IMR-90 (cell line): ENCODE measurements around the gene HACD2. TPM values are rescaled to one million over a fixed set of nuclear protein-coding genes. Genes with fewer than 3 reads are reported as not detected.

Source experiments
- ATAC-seq: fragments of 200-7000 bp; cut with Tn5 transposase; 2 replicates; pipeline ENCODE4 v1.9.1; 2020; ENCODE audit warnings: low read depth, mild to moderate bottlenecking, moderate library complexity
- BruUV-seq: library from RNA; stranded (reverse); fragments of 400-500 nt; replicated peaks from 2 replicates; lab custom pipeline; 2021; lab: Mats Ljungman, UMichigan
- CTCF ChIA-PET: fragments of 300-600 bp; formaldehyde crosslinking; extraction: SDS; loops from one replicate; lab custom pipeline; 2021; ENCODE audit warnings: antibody characterized with exemption; lab: Yijun Ruan, JAX
- POLR2A ChIA-PET: fragments of 300-600 bp; sonication (Branson Sonifier 250); formaldehyde crosslinking; loops from one replicate; lab custom pipeline; 2022; ENCODE audit warnings: antibody characterized with exemption; ENCODE audit not compliant: unreplicated experiment; lab: Charles Lee
- DNase-seq: peaks from one replicate; pipeline ENCODE4 v3.0.0; 2013
- H2AFZ ChIP-seq: replicated peaks from 2 replicates; pipeline ENCODE3; 2013; ENCODE audit warnings: low read length, mild to moderate bottlenecking; ENCODE audit not compliant: poor library complexity
- H2AK5ac ChIP-seq: 2 replicates; pipeline ENCODE4 v1.6.1; 2013; ENCODE audit warnings: low read depth, low read length, inconsistent platforms
- H2AK9ac ChIP-seq: replicated peaks from 2 replicates; pipeline ENCODE3; 2013; ENCODE audit warnings: mild to moderate bottlenecking, low read depth, low read length, moderate library complexity; ENCODE audit not compliant: poor library complexity
- H2BK120ac ChIP-seq: 2 replicates; pipeline ENCODE4 v1.6.1; 2013; ENCODE audit warnings: low read depth, low read length, inconsistent platforms
- H2BK15ac ChIP-seq: 3 replicates; pipeline ENCODE4 v1.6.1; 2013; ENCODE audit warnings: low read depth, low read length, inconsistent platforms
- H2BK20ac ChIP-seq: 2 replicates; pipeline ENCODE4 v1.6.1; 2013; ENCODE audit warnings: low read depth, mild to moderate bottlenecking, inconsistent platforms, low read length, moderate library complexity
- H2BK5ac ChIP-seq: 2 replicates; pipeline ENCODE4 v1.6.1; 2013; ENCODE audit warnings: mild to moderate bottlenecking, low read depth, low read length, inconsistent platforms; ENCODE audit not compliant: poor library complexity, severe bottlenecking
- H3K14ac ChIP-seq: replicated peaks from 2 replicates; pipeline ENCODE4 v1.6.1; 2013; ENCODE audit warnings: low read depth, low read length, inconsistent platforms
- H3K18ac ChIP-seq: 2 replicates; pipeline ENCODE4 v1.6.1; 2013; ENCODE audit warnings: low read depth, low read length, control low read depth
- H3K23ac ChIP-seq: 2 replicates; pipeline ENCODE4 v1.6.1; 2013; ENCODE audit warnings: low read depth, low read length, inconsistent platforms
- H3K27ac ChIP-seq: 2 replicates; pipeline ENCODE4 v1.5.1; 2013; ENCODE audit warnings: mild to moderate bottlenecking, control low read depth, low read length; ENCODE audit not compliant: insufficient read depth
- H3K27me3 ChIP-seq: 2 replicates; pipeline ENCODE4 v1.6.1; 2013; ENCODE audit warnings: low read length; ENCODE audit not compliant: control insufficient read depth, insufficient read depth
- H3K36me3 ChIP-seq: 2 replicates; pipeline ENCODE4 v1.6.1; 2013; ENCODE audit warnings: low read length, mixed read lengths; ENCODE audit not compliant: control insufficient read depth, insufficient read depth
- H3K4ac ChIP-seq: 2 replicates; pipeline ENCODE4 v1.6.1; 2013; ENCODE audit warnings: low read depth, low read length, inconsistent platforms
- H3K4me1 ChIP-seq: 2 replicates; pipeline ENCODE4 v1.6.1; 2013; ENCODE audit warnings: low read length, mixed read lengths; ENCODE audit not compliant: control insufficient read depth, insufficient read depth
- H3K4me2 ChIP-seq: 2 replicates; pipeline ENCODE4 v1.6.1; 2013; ENCODE audit warnings: low read depth, mild to moderate bottlenecking, control low read depth, low read length, moderate library complexity
- H3K4me3 ChIP-seq: 2 replicates; pipeline ENCODE4 v1.5.1; 2013; ENCODE audit warnings: low read depth, mild to moderate bottlenecking, control low read depth, low read length, moderate library complexity; ENCODE audit not compliant: insufficient read depth
- H3K56ac ChIP-seq: 2 replicates; pipeline ENCODE4 v1.6.1; 2013; ENCODE audit warnings: low read length, inconsistent platforms; ENCODE audit not compliant: insufficient read depth; ENCODE audit errors: extremely low read depth
- H3K79me1 ChIP-seq, 2 experiments: 2 replicates each; pipeline ENCODE4 v1.6.1; 2013; ENCODE audit warnings: low read length in 2 of 2, inconsistent platforms in 1 of 2, low read depth in 1 of 2
- H3K9ac ChIP-seq: 2 replicates; pipeline ENCODE4 v1.6.1; 2013; ENCODE audit warnings: low read depth, low read length, control low read depth
- H3K9me1 ChIP-seq: 2 replicates; pipeline ENCODE4 v1.6.1; 2013; ENCODE audit warnings: low read length, inconsistent platforms; ENCODE audit not compliant: insufficient read depth
- H3K9me3 ChIP-seq: 2 replicates; pipeline ENCODE4 v1.6.1; 2013; ENCODE audit warnings: low read length; ENCODE audit not compliant: control insufficient read depth, insufficient read depth
- H4K20me1 ChIP-seq: 2 replicates; pipeline ENCODE4 v1.6.1; 2013; ENCODE audit warnings: low read length, inconsistent platforms; ENCODE audit not compliant: insufficient read depth
- H4K5ac ChIP-seq: 2 replicates; pipeline ENCODE4 v1.6.1; 2013; ENCODE audit warnings: mild to moderate bottlenecking, low read depth, low read length, control low read depth
- H4K8ac ChIP-seq, 2 experiments: 2 replicates each; pipeline ENCODE4 v1.6.1; 2013; ENCODE audit warnings: low read depth in 2 of 2, low read length in 2 of 2, control low read depth in 1 of 2, inconsistent platforms in 1 of 2
- H4K91ac ChIP-seq: 2 replicates; pipeline ENCODE4 v1.6.1; 2013; ENCODE audit warnings: low read depth, low read length, inconsistent platforms; ENCODE audit not compliant: insufficient read depth
- RCOR1 ChIP-seq: IDR thresholded peaks from 2 replicates; pipeline ENCODE4 v1.6.1; 2012; ENCODE audit warnings: mild to moderate bottlenecking, low read length, improper control_type of control experiment; ENCODE audit not compliant: insufficient replicate concordance
- WGBS, 2 experiments: methylation state at CpG; one replicate each; pipeline versions ENCODE4 v1.1.5 to v1.1.7; 2013; ENCODE audit warnings: missing lambda C conversion rate in 2 of 2; ENCODE audit not compliant: insufficient read length in 1 of 2; ENCODE audit errors: extremely low coverage in 2 of 2; 5-methylcytosine and 5-hydroxymethylcytosine counted together
- dilution Hi-C: fragments of 300-500 bp; cut with HindIII; formaldehyde crosslinking; loops from one replicate; pipeline ENCODE4 v1.14.3; 2018; ENCODE audit warnings: low sequenced_read_pairs; ENCODE audit not compliant: unreplicated experiment
- in situ Hi-C: fragments of 300-500 bp; cut with MboI; formaldehyde crosslinking; loops from 3 replicates; pipeline ENCODE4 v1.14.3; 2019; ENCODE audit warnings: low sequenced_read_pairs, inconsistent platforms, mixed read lengths
- intact Hi-C: fragments of 100-400 bp; cut with micrococcal nuclease; formaldehyde crosslinking; loops from 2 replicates; pipeline ENCODE4 v1.10.0; 2022
- polyA plus RNA-seq, 3 experiments: library from polyadenylated mRNA; depleted of rRNA; stranded (reverse); fragments of >200 nt; gene quantifications; 2 replicates each; pipeline ENCODE4 v1.2.3, GENCODE V29; 2012; ENCODE audit warnings: low replicate concordance in 1 of 3
- total RNA-seq: library from RNA; depleted of rRNA; stranded (reverse); fragments of >200 nt; gene quantifications from 2 replicates; pipeline ENCODE4 v1.2.3, GENCODE V29; 2012
- TF ChIP-seq, protein P1 (sequence below): conservative IDR thresholded peaks from 2 replicates; pipeline ENCODE4 v1.5.1; 2012; ENCODE audit warnings: mild to moderate bottlenecking, low read depth, low read length, improper control_type of control experiment

Gene HACD2
- total and polyA plus RNA-seq, 2 of the 4 experiments (the other 2 are of a cell fraction) = 21.5 to 22.6 TPM

DNA sequence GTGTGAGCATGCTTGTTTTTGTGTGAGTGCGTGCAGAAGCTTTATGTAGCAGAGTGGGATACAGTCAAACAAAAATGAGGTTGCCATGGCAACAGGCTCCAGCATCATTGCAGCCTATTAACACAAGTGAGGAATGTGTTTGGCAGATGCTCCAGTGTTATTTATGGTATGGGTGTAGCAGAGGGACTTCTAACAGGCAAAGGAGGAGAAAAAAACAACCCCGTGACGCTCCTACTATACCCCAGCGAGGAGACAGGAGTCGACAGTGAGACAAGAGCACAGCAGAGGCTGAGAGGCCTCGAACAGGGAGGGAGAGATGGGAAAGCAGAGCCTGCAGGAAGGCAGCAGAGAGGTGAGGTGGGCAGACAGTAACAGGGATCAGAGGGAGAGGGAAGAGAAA lies 140.8 kb downstream of the HACD2 start:
- dilution Hi-C loops = no loop called here
- H3K27me3 ChIP-seq = peaks cover 84% of the 10 kb centered on the region
- WGBS, 2 experiments = no CpG with 5 or more reads among the region's 6 CpGs

More for the DNA sequence above, 140.8 kb downstream of the HACD2 start:
- no peak overlapping the region for H2AK5ac ChIP-seq
- no peak for DNase-seq
- in situ Hi-C loops = no loop called here
- H4K5ac ChIP-seq = no peak overlapping the region
- H4K20me1 ChIP-seq = no peaks in the 10 kb centered on the region
- H2BK20ac ChIP-seq = no peak overlapping the region
- no peak overlapping the region for H2BK120ac ChIP-seq
- no peaks in the 10 kb centered on the region for H3K36me3 ChIP-seq
- no peak overlapping the region for H3K4me3 ChIP-seq
- no peak overlapping the region for H2BK5ac ChIP-seq
- H3K9me1 ChIP-seq = no peaks in the 10 kb centered on the region
- no peak overlapping the region for H3K56ac ChIP-seq
- H3K9me3 ChIP-seq = peaks cover 2% of the 10 kb centered on the region; the same call in 1 of the 2 replicates
- ChIA-PET POLR2A (no interaction called here), CTCF (no interaction called here)
- no peak overlapping the region for H2BK15ac ChIP-seq
- H3K79me1 ChIP-seq = no peaks in the 10 kb centered on the region
- BruUV-seq = no TSS peak
- intact Hi-C loops = no loop called here
- H3K18ac ChIP-seq = no peak overlapping the region
- H3K23ac ChIP-seq = no peak overlapping the region
- no peak overlapping the region for H3K4ac ChIP-seq
- H3K14ac ChIP-seq = no peak overlapping the region
- no peak overlapping the region for H3K9ac ChIP-seq
- no peak overlapping the region for H2AFZ ChIP-seq
- no peak overlapping the region for H4K8ac ChIP-seq
- H3K4me1 ChIP-seq = no peaks in the 10 kb centered on the region
- no peak overlapping the region for H3K27ac ChIP-seq
- no peak overlapping the region for H4K91ac ChIP-seq
- no peak overlapping the region for H3K4me2 ChIP-seq
- TF ChIP-seq, protein P1, sequence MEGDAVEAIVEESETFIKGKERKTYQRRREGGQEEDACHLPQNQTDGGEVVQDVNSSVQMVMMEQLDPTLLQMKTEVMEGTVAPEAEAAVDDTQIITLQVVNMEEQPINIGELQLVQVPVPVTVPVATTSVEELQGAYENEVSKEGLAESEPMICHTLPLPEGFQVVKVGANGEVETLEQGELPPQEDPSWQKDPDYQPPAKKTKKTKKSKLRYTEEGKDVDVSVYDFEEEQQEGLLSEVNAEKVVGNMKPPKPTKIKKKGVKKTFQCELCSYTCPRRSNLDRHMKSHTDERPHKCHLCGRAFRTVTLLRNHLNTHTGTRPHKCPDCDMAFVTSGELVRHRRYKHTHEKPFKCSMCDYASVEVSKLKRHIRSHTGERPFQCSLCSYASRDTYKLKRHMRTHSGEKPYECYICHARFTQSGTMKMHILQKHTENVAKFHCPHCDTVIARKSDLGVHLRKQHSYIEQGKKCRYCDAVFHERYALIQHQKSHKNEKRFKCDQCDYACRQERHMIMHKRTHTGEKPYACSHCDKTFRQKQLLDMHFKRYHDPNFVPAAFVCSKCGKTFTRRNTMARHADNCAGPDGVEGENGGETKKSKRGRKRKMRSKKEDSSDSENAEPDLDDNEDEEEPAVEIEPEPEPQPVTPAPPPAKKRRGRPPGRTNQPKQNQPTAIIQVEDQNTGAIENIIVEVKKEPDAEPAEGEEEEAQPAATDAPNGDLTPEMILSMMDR = no peak
- no peak for TF ChIP-seq RCOR1
- ATAC-seq = no peak
- no peak overlapping the region for H2AK9ac ChIP-seq
